Measurements from ENCODE around the gene MOB3A.

Gene MOB3A

GRCh38 chr19:2060884-2061494 is 35.1 kb downstream of the MOB3A start (continued):
- TF ChIP-seq PBX3 (CRISPR knock-in tag; IDR thresholded peaks at IDR 0.05) = no peak
- TF ChIP-seq ZNF692 (tag by site-specific recombination; IDR thresholded peaks at IDR 0.05) = peak; percentile 65
- no peak for TF ChIP-seq ZNF433 (tag by site-specific recombination; IDR thresholded peaks at IDR 0.05; ENCODE audit: low read depth)
- TF ChIP-seq ZNF555 (tag by site-specific recombination; conservative IDR thresholded peaks at IDR 0.05) = no peak
- no peak for TF ChIP-seq ZNF645 (tag by site-specific recombination; IDR thresholded peaks at IDR 0.05)
- TF ChIP-seq ZNF114 (tag by site-specific recombination; IDR thresholded peaks at IDR 0.05) = no peak
- no peak for TF ChIP-seq RBAK (tag by site-specific recombination; IDR thresholded peaks at IDR 0.05)
- TF ChIP-seq ZNF132 (tag by site-specific recombination; IDR thresholded peaks at IDR 0.05; ENCODE audit: borderline replicate concordance) = no peak
- no peak for TF ChIP-seq GFI1B (tag by site-specific recombination; IDR thresholded peaks at IDR 0.05)
- no peak for TF ChIP-seq ZNF184 (tag by site-specific recombination; IDR thresholded peaks at IDR 0.05)
- peak; percentile 27; the same call in 1 of the 2 replicates for TF ChIP-seq KLF9 (tag by site-specific recombination; IDR thresholded peaks at IDR 0.05; ENCODE audit: low read depth)
- TF ChIP-seq ZNF10 (tag by site-specific recombination; IDR thresholded peaks at IDR 0.05) = no peak; the same call in 1 of the 2 replicates
- TF ChIP-seq ZNF626 (tag by site-specific recombination; IDR thresholded peaks at IDR 0.05) = no peak
- no peak for TF ChIP-seq ZNF48 (tag by site-specific recombination; IDR thresholded peaks at IDR 0.05)
- TF ChIP-seq ZNF350 (tag by site-specific recombination; IDR thresholded peaks at IDR 0.05) = no peak
- TF ChIP-seq ZNF558 (tag by site-specific recombination; IDR thresholded peaks at IDR 0.05) = no peak
- no peak for TF ChIP-seq ZNF623 (tag by site-specific recombination; IDR thresholded peaks at IDR 0.05)
- TF ChIP-seq PRDM2 (tag by site-specific recombination; IDR thresholded peaks at IDR 0.05; ENCODE audit: borderline replicate concordance) = no peak
- TF ChIP-seq ZIC2 (tag by site-specific recombination; IDR thresholded peaks at IDR 0.05) = peak; percentile 87
- TF ChIP-seq ZNF274 (IDR thresholded peaks at IDR 0.05; ENCODE audit: low read length) = no peak
- no peak for TF ChIP-seq ZNF274 (tag by site-specific recombination; IDR thresholded peaks at IDR 0.05; ENCODE audit: borderline replicate concordance)
- TF ChIP-seq ZNF157 (tag by site-specific recombination; IDR thresholded peaks at IDR 0.05) = no peak
- 0 out of 2 replicates have a peak, but pooled peaks have one; percentile 4 for TF ChIP-seq ZFHX2 (tag by site-specific recombination; conservative IDR thresholded peaks at IDR 0.05)
- no peak for TF ChIP-seq ZNF311 (tag by site-specific recombination; IDR thresholded peaks at IDR 0.05; ENCODE audit: borderline replicate concordance)
- no peak for TF ChIP-seq MEIS1 (CRISPR knock-in tag; IDR thresholded peaks at IDR 0.05; ENCODE audit: borderline replicate concordance)
- TF ChIP-seq KLF10 (tag by site-specific recombination; IDR thresholded peaks at IDR 0.05) = no peak
- no peak for TF ChIP-seq ZNF223 (tag by site-specific recombination; IDR thresholded peaks at IDR 0.05)
- no peak for TF ChIP-seq ZBTB21 (tag by site-specific recombination; IDR thresholded peaks at IDR 0.05)
- no peak for TF ChIP-seq ZNF112 (tag by site-specific recombination; IDR thresholded peaks at IDR 0.05)

All from HEK293 (cell line).